ENCODE data around the gene CYB5R2. TPM values are rescaled to one million over a fixed set of nuclear protein-coding genes. Genes with fewer than 3 reads are reported as not detected.

CYB5R2 gene
- total RNA-seq, 2 experiments from 2014 or later = 4.2 to 4.9 TPM

DNA sequence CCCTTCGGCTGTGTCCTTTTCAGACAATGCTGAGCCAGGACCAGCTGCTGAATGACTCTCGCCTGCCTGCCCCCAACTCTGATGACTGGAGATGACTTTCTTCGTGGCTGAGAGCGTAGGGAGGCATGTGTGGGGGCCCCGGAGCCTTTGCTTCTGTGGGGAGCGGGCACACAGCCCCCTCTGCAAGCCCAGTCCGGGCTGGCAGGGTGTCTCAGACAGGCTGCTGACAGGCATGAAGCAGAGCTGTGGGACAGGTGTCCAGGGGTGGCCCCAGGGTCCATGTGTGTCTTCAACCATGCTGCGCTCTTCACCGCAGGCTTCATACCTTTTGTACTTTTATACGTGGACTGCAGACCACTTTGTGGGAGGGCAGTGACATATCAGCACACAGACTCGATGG is 16.6 kb downstream of the CYB5R2 start:
- no peaks in the 10 kb centered on the region for H3K9me3 Mint-ChIP-seq
- POLR2A ChIA-PET = no interaction called here
- ATAC-seq = no peak

GRCh38 chr11:7655253-7656217 is 17.8 kb downstream of the CYB5R2 start:
- no peak overlapping the region for H3K27ac Mint-ChIP-seq
- no peaks in the 10 kb centered on the region for H3K9me3 Mint-ChIP-seq
- H3K4me1 Mint-ChIP-seq (ENCODE audit: low read depth) = no peaks in the 10 kb centered on the region
- ChIA-PET POLR2A (no interaction called here), CTCF (interaction anchor here (2.0 kb wide), 1 partner anchor 10 kb away, joined by 8 read pairs; no protein-coding TSS in a partner anchor)
- intact Hi-C loops (cut with micrococcal nuclease) = no loop called here
- no peak for DNase-seq
- no peak for ATAC-seq
- TF ChIP-seq CTCF (IDR thresholded peaks at IDR 0.05) = no peak
- peaks cover 8% of the 10 kb centered on the region for H3K36me3 Mint-ChIP-seq (ENCODE audit: low read depth)
- H3K4me3 Mint-ChIP-seq = no peak overlapping the region
- no peaks in the 10 kb centered on the region for H3K27me3 Mint-ChIP-seq

More for the DNA sequence above, 16.6 kb downstream of the CYB5R2 start:
- peaks cover 6% of the 10 kb centered on the region for H3K36me3 Mint-ChIP-seq (ENCODE audit: low read depth)
- no peaks in the 10 kb centered on the region for H3K27me3 Mint-ChIP-seq
- H3K4me3 Mint-ChIP-seq = no peak overlapping the region
- CTCF ChIA-PET = interaction anchor here (0.7 to 2.0 kb wide), 9 partner anchors 9 to 304 kb away, joined by 3 to 8 read pairs (median 3); partner anchors contain the start of gene PPFIBP2
- intact Hi-C loops (cut with micrococcal nuclease) = no loop called here
- TF ChIP-seq CTCF (IDR thresholded peaks at IDR 0.05) = no peak
- no peaks in the 10 kb centered on the region for H3K4me1 Mint-ChIP-seq (ENCODE audit: low read depth)
- no peak overlapping the region for H3K27ac Mint-ChIP-seq
- no peak for DNase-seq

DNA sequence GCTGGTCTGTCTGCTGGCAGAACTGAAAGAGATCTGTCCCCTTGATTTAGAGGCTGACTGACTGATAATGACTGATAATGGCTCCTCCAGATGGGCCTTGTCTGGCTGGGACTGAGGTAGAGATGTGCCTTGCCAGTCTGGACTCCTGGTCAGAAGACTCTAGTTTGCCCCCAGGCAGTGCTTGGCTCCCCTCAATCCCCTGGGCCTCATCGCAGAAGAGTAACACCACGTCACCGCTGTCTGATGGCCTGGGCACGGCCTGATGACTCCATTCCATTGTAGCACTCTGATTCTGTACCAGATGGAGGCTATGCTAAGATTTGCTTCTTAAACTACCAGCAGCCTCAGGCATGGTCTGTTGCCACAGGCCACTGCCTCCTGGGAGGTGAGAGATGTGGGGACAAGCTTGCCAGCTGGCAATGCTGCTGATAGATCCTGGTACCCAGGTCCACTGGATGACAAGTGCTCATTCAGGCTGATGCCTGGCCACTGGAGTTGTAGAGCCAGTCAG is 19.1 kb downstream of the CYB5R2 start:
- Mint-ChIP-seq H3K9me3 (no peaks in the 10 kb centered on the region), H3K27ac (no peak overlapping the region), H3K4me3 (no peak overlapping the region), H3K4me1 (ENCODE audit: low read depth) (no peaks in the 10 kb centered on the region), H3K27me3 (no peaks in the 10 kb centered on the region), H3K36me3 (ENCODE audit: low read depth) (peaks cover 8% of the 10 kb centered on the region)
- ChIA-PET POLR2A (no interaction called here), CTCF (no interaction called here)
- intact Hi-C loops (cut with micrococcal nuclease) = no loop called here
- DNase-seq = no peak
- no peak for ATAC-seq
- TF ChIP-seq CTCF (IDR thresholded peaks at IDR 0.05) = no peak

- H3K9me3 Mint-ChIP-seq = no peaks in the 10 kb centered on the region
- no peaks in the 10 kb centered on the region for H3K4me1 Mint-ChIP-seq (ENCODE audit: low read depth)
- POLR2A ChIA-PET = interaction anchor here (0.6 kb wide), 1 partner anchor 48 kb away, joined by 3 read pairs; no protein-coding TSS in a partner anchor
- H3K36me3 Mint-ChIP-seq (ENCODE audit: low read depth) = peaks cover 8% of the 10 kb centered on the region
- CTCF ChIA-PET = interaction anchor here (0.5 to 0.9 kb wide), 2 partner anchors 80 to 935 kb away, joined by 3 read pairs; no protein-coding TSS in a partner anchor
- no peak for ATAC-seq
- intact Hi-C loops (cut with micrococcal nuclease) = no loop called here
- H3K27me3 Mint-ChIP-seq = no peaks in the 10 kb centered on the region
- no peak overlapping the region for H3K4me3 Mint-ChIP-seq
- no peak for TF ChIP-seq CTCF (IDR thresholded peaks at IDR 0.05)
- no peak overlapping the region for H3K27ac Mint-ChIP-seq
- no peak for DNase-seq
These were observed 21.6 kb downstream of the CYB5R2 start for GRCh38 chr11:7651700-7652099.

DNA sequence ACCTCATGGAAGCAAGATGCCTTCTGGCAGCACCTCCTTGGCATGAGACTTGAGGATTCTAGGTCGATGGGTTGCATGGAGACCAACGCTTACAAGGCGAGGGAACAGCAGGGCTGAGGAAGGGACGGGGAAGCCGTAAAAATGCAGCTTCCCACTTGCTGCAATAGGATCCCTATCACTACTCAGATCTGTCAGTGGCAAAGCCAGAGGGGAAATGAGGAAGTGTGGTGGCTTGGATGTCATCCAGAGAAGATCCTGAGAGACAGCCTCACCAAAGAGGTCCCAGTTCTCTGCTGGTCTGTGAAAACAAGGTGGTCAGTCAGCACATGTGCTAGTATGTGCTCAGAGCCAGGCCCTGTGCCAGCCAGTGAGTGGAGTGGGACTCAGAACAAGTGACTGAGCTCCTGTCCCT is 22.2 kb downstream of the CYB5R2 start:
- no peaks in the 10 kb centered on the region for H3K27me3 Mint-ChIP-seq
- no peak for DNase-seq
- TF ChIP-seq CTCF (IDR thresholded peaks at IDR 0.05) = no peak
- no peak for ATAC-seq
- H3K9me3 Mint-ChIP-seq = no peaks in the 10 kb centered on the region
- no peak overlapping the region for H3K4me3 Mint-ChIP-seq
- intact Hi-C loops (cut with micrococcal nuclease) = no loop called here
- POLR2A ChIA-PET = no interaction called here
- no peaks in the 10 kb centered on the region for H3K4me1 Mint-ChIP-seq (ENCODE audit: low read depth)
- CTCF ChIA-PET = interaction anchor here (0.9 kb wide), 1 partner anchor 80 kb away, joined by 3 read pairs; no protein-coding TSS in a partner anchor
- no peak overlapping the region for H3K27ac Mint-ChIP-seq
- H3K36me3 Mint-ChIP-seq (ENCODE audit: low read depth) = peaks cover 7% of the 10 kb centered on the region

Data from activated CD8-positive, alpha-beta T cell treated with anti-CD3 and anti-CD28 coated beads for 36 hours (primary cell).